HG02763 (cell line): Measurements from ENCODE around the gene DIS3L2.
"Not testable (repeated sequence)": the region's sequence is repeated elsewhere in the genome, so short reads cannot be mapped to it uniquely, and the experiment has no call there.

Experiments used
- ATAC-seq: cut with Tn5 transposase; IDR thresholded peaks from one replicate; pipeline ENCODE4 v1.9.1; 2021; ENCODE audit warnings: mild to moderate bottlenecking, moderate library complexity; ENCODE audit not compliant: unreplicated experiment

Gene DIS3L2

DNA sequence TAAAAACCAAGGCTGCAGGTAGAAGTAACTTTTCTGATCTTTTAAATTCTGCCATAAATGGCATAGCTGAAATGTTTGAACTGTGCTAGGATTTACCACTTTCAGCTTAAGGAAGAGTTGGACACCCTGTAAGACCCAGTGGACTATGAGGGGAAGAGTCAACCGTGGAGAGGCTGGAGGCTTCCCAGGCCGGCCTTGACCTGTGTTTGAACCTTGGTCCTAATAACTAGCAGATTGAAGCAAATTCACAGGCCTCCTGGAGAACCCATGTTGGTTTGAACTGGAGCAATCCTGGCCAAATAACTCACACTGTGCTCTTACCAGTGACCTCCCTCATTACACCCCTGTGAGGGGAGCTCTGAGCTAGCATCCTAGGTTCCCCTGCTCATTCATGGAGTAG lies 329.8 kb downstream of the DIS3L2 start:
- no peak for ATAC-seq

DNA sequence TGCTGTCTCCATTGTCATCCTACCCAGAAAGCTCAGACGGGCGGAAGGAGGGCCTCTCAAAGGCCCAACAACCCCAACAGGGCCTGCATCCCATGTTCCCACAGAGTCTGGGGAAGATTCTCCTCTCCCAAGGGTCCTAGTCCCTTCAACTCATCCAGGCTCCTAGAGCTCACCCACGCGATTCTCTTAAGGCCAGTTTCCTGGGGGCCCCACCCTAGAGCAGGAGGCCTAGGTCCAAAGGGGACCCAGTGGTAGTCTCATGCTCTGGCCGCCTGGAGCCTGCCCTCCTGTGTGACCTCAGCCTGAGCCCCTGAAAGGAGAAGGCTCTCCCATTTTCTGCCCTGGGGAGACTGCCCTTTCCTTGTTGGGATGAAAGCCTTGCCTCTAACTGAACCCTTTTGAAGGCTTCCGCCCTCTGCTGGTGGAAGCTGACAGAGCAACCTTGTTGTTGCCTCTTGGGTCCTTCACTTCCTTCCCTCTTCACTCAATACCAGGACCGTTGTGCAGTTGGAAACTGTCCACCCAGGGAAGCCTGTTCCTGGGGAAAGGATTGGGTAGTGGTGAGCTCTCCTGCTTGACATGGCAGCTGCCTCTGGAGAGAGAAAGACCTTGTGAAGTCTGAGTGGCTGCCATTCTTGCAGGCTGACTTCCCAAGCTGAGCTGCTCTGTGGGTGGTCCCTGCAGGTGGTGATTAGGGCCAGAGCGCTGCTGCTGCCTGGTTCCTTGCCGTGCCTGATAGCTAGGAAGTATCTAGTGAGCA lies 331.1 kb downstream of the DIS3L2 start:
- ATAC-seq = peak; percentile 47

DNA sequence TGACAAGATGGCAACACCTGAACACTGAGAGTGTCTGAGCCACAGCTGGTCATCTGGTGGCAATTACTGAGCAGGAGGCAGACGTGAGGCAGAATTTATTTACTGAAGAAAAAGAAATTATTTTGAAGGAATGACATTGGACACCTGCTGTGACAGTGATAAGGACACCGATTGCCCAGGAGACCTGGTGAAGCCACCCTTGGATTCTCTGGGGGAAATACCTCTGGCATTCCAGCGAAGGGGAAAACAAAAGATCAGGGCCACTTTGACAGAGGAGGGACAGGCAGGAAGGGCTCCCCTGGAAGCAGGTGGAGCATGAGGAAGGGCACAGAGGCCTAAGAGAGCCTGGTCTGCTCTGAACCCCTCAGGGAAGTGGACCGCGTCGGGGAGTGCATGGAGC lies 331.7 kb downstream of the DIS3L2 start:
- ATAC-seq = no peak

DNA sequence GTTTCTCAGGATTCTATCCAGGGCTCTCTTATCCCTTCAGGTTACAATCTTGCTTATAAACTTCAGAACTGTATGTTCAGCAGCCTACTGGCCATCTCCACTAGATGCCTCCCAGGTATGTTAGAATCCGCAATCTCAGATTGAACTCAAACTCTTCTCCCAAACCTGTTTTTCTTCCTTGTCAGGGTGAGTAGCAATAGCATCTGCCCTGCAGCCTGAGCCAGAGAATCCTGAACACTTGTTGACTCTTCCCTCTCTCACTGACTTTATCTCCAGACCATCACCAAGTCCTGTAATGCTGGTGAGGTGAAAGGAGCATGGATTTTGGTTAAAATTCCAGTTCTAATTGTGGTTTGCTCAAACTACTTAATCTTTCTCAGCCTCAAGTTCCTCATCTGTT lies 334.5 kb downstream of the DIS3L2 start:
- no peak for ATAC-seq

DNA sequence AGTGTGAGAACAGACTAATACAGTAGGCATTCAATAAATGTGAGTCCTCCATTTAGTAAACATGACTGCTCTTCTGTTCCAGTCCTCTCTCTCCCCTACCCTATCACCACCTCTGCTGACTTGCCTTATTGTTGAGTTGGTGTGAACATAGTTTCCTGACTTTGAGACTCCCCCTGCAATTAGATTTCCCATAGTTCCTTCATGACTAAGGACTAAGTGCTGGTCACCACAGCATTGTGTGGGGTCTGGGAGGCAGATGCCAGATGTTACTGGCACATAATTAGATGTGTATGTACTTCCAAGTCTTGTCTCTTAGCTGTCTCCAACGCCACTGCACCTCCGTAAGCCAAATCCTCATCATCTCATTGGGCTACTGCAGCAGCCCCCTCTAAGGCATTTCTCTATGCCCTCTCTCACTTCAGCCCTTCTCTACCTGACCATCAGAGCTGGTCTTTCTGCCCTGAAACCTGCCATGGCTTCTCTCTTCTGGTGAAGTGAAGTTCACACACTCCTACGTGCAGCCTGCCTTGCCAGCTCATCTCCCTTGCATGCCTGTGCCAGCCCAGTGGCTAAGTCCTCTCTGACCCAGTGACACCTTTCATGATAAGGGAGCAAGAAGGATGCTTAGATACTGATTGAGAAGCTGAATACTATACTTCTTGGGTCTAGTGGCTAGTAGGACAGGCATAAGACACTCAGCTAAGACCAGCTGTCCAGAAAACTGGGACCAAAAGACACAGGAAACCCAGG lies 335.4 kb downstream of the DIS3L2 start:
- ATAC-seq = no peak

DNA sequence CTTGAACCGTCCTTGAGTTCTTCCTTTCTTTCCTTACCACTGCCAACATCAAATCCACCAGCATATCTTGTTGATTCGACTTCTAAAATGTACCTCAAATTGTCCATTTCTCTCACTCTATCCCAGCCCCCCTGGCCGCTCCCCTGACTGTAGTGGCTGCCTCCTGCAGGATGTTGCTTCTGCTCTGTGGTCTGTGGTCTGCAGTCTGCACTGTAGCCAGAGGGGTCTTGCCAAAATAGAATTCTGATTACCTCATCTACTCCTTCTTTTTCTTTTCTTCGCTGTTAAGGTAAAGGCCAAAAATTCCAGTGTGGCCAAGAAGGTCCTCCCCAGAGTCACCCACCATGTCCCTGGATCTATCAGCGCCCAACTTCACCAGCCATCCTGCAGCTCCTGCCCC lies 337.6 kb downstream of the DIS3L2 start:
- ATAC-seq = no peak

DNA sequence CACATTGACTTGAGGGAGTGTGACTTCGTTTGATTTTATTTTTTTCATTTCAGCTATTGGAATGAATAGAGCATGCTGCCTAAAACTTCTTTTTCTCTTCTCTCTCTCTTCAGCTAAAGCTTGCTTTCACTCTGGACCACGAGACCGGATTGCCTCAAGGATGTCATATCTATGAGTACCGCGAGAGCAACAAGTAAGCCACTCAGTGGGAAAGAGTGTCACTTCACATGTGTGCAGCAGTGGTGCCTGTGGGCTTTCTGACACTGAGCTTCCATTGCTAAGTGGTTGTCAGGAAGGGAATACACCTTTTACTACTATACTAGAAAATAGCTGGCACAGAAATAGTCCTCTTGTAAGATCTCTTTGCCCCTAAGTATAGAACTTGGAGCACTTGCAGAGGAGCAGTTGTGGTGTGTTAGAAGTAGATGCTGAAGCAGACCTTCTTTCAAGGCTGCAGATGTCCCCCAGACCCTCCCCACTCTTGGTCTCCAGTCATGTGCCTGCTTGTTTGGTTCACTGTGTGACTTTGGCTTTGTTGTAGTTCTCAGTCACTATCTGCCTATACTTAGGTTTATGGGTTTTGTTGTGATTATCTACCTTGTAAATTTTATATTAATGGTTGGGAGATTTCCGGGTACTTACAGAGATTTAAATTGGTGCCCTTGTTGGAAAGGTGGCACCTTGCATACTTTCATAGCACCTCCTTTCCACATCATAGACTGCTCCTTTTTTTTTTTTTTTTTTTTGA lies 338.6 kb downstream of the DIS3L2 start:
- ATAC-seq = no peak

DNA sequence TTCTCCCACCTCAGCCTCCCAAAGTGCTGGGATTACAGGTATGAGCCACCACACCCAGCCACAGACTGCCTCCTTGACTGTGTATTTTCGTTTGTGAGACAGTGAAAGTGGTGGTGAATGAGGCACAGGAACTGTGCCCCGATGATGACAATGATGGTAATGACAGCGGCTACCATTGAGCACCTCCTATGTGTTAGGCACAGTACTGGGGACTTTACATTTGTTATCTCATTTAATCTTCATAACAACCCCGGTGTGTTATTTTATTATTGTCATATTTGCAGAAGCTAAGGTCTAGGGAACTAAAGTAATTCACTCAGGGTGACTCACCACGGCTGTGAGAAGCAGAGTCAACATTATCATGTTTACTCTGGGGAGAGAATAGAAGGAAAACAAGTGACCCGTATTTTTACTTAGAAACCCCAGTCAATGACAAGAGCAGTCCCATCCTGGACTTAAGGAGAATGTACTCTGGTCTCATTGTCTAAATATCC lies 339.4 kb downstream of the DIS3L2 start:
- ATAC-seq = no peak

DNA sequence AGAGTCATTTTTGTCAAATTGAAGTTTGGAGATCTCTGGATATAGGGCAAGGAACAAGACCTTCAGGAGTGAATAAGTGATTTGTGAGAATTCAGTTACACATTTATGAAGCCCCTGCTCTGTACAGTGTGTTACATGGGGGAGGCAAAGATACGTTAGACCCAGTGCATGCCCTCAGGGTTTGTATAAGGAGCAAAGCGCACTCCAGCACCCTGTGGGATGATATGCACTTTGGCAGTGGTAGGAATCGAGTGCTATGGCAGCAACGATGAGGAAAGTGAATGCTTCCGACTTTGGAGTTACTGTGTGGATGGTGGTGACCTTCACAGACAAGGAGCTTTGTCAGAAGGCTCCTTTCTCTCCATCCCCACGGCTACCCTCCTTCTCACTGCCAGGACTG lies 342.7 kb downstream of the DIS3L2 start:
- no peak for ATAC-seq

DNA sequence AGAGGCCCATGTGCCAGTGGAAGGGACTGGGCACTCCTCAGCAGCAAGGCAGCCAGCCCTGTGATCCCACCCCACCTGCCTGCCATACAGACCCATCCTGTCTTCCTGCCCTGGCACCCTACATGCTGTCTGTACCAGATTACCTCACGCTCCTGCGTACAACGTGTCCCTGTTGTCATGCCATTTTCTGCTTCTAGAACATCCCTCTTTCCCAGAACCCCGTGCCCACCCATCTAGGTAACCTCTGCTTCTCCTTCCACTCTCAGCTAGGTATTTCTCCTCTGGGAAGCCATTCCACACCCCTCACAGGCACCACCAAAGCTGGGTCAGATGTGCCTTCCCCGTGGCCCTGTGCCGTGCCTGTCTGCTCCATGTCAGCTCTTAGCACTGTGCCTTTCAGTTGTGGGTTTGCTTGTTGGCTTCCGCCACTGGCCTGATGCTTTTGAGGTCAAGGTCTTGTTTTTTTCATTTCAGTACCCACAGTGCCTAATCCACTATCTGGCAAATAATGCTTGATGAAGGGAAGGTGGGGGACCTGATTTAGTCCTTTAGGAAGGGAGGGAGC lies 345.3 kb downstream of the DIS3L2 start:
- ATAC-seq = no peak

DNA sequence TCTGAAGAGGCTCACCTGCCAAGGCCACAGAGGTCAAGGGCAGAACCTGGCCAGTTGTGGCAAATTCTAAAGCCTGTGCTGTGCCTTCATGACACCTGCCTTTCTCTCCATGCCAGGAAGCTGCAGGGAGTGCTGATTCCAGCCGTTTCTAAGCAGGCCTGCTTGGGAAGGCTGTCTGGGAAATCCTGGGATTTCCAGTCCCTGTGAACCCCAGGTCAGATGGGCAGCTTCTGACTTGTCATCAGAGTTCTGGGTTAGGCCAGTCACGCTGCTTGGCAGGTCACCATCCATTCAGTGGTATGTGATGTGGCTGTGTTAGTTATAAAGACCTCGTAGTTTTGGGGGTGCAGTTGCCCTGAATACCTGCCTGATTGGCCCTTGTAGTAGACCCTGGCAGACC lies 346.3 kb downstream of the DIS3L2 start:
- no peak for ATAC-seq

DNA sequence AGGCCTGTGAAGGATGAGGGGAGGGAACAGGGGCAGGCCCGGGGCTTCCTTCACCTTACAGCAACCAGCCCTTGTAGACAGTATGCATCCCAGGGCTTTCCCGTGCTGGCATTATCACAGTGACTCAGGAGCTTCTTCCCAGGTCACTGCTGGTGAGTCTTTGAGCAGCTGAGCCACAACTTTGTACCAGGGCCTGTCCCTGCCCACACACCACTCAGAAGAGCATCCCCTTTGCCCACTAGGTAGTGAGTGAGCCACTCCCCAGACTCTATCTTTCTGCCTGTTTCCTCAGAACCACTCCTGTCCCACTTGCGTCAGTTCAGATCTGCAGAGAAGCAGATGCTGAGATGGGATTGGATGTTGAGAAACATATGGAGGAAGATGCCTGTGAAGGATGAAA lies 347.5 kb downstream of the DIS3L2 start:
- ATAC-seq = no peak

DNA sequence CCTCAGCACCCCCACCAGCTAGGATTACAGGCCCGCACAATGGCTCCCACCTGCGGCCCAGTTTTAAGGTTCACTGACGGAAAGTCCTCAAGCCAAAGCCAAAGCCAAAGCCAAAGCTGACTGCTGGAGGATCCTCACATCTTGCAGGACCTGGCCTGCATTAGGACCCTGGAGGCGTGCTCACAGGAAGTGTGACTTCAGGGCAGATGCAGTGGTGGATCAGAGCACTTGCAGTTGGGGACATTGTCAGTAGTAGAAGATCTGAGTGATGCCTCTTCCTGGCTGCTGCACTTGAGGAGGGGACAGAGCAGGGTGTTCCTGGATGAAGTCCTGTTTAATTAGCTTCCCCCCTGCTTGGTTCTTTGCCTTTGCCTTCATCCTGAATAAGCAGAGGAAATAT lies 348.1 kb downstream of the DIS3L2 start:
- no peak for ATAC-seq

DNA sequence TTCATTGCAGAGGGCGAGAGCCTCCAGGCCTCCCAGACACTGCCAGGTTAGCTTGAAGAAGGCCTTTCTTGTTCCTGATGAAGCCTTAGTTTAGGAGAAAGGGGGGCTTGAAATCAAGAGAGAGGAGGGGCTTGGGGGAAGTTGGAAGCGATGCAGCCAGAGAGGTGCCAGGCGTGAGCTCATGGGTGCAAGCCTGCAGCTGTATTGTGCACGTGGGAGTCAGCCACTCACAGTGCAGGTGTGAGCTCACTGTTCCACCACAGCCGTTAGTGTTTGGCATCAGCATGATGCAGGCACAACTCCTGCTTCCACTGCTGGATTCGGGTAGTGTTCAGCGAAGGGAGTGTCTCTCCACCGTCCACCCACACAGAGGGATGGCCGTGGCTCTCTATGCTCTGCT lies 348.6 kb downstream of the DIS3L2 start:
- ATAC-seq = no peak

DNA sequence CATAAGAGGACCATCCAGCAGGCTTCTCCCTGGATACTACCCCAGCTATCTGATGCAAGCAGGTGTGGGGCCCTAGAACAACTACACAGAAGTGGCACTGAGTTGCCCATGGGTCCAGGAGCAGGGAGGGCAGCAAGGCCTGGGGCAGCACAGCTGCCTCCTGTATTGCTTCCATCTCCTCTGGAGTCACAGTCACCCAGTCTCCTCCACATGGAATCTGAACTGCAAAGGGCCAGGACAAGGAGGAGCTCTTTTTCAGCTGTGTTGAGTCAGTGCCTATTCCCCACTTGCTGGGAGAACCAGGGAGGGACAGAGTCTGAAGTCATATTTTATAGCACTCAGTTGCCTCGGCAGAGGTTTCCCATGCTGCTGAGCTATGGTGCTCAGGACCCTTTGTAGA lies 349.2 kb downstream of the DIS3L2 start:
- no peak for ATAC-seq

DNA sequence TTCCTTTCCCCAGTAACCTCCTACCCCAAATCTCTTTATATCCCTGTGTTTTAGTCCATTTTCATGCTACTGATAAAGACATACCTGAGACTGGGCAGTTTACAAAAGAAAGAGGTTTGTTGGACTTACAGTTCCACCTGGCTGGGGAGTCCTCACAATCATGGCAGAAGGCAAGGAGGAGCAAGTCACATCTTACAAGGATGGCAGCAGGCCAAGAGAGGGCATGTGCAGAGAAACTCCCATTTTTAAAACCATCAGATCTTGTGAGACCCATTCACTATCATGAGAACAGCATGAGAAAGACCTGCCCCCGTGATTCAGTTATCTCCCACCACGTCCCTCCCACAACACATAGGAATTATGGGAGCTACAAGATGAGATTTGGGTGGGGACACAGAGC lies 352.1 kb downstream of the DIS3L2 start:
- not testable (repeated sequence) for ATAC-seq

DNA sequence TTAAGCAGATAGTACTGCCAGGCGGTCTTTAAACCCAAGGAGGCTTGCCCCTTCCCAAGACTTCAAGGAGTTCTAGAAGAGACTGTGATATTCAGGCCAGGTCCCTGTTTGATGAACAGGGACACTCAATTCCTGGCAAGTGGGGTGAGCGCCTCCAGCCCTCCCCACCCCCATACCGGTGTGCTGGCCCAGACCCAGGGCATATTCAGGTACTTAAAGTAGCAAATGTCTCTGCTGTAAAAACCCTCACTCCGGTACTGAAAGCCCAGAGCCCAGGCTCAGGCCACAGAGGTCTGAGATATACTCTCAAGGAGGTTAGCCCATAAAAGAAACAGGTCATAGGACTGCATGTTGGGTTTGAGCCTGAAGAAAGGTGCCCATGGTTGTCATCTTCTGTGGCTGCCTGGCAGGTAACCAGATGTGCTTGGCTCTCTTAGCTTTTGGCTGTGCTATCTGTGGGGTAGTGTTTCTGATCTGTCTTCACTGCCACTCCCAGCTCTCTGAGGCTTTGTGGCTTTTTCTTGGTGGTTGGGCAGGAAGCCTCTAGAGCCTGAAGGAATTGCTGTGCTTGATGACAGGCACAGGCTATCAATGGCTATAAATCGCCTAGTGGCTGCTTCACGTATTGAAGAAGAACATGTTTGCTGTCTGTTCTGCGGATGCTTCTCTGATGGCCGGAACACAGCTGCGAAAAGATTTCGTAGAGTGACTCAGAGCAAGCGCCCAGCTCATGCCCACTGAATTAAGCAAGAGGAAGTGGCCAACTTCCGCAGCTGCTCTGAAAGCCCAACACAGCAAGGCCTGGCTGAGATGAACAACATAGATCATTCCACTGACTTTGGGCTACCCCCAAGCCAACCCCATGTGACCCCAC lies 353.8 kb downstream of the DIS3L2 start:
- ATAC-seq = peak; percentile 67

DNA sequence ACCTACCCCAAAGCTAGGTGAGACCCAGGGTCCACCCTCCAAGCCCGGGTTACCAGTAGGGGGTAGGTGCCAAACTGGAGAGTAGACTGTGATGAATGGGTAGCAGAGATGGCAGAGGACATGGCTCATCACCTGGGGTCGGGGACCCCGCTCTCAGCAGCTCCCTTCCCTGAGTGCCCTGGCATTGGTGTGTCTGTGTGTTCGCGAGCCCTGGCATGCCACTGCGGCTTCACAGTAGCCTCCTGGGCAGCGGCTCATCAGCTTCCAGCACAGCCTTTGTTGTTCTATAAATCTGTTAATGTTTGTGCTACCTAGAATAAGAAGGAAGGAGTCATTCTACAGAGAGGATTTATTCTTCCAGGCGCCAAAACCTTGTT lies 354.4 kb downstream of the DIS3L2 start:
- no peak for ATAC-seq

DNA sequence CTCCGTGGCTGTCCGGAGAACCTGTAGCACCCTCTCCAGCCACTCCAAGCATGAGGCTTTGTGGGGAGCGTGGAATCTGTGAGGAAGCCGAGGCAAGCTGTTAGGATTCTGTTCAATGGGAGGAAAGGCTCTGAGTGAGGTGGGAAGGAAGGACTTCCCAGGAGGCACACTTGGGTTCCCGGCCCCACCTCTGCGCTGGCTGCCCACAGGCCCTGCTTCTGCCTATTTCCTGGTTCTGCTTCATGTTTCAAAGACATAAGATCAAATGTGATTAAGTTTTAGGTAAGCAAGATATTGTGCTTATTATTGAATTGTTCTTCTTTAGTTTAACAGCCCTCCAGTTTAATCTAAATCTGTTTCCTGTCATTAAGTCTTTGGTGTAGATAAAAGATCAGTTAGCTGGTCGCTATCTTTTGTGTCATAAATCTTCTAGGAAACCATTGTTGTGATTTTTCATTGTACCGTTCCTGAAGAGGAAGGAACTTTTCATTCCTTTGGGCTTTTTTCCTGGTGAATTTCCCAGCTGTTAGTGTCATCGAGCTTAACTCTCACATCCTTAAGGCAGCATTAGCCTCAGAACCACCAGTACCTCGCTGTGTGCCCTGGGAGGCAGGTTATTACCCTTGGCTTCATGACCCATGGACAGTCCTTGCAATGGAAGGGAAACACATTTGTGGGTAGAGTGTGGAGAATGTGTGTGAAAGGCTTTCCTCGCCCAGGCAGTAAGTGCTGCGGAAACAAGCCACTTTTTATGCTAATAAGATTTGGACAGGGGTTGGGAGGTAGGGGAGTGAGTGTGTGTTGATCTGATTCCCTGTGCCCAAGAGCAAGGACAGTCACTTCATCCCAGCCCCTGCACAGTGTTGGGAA lies 355.2 kb downstream of the DIS3L2 start:
- no peak for ATAC-seq
